SU-DHL-6 (cell line): ENCODE results near the gene WDR93.

ENCODE experiments used
- EZH2phosphoT487 ChIP-seq: fragments of 200-600 bp; sonication (generic), shearing (Covaris generic); conservative IDR thresholded peaks from 2 replicates; pipeline ENCODE4 v1.6.1; 2018; ENCODE audit warnings: mild to moderate bottlenecking, antibody characterized with exemption, low read length, moderate library complexity, mixed read lengths
- TF ChIP-seq, protein P1 (sequence below): fragments of 200-600 bp; sonication (generic); IDR thresholded peaks from one replicate; pipeline ENCODE4 v1.5.1; 2017; ENCODE audit warnings: antibody characterized with exemption, mild to moderate bottlenecking, low read length, moderate library complexity; ENCODE audit not compliant: insufficient read depth, poor library complexity, severe bottlenecking

DNA sequence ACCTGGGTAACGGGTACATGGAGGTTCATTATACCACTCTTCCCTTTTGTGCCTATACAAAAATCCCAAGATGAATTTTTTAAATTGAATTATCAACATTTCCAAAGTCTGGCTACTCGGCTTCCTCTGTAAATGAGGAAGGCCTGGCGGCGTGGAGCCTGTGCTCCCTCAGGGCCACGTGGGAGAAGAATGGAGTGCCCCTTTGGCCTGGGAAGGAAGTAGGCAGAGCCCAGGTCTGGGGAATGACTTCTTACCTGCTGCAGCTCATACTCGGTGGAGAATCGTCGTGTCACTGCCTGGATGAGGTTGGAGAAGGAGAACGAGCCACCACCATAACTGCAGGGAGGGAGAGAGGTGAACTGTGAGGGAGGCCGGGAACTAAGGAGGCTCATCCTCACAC lies 99.6 kb downstream of the WDR93 start:
- TF ChIP-seq, protein P1, sequence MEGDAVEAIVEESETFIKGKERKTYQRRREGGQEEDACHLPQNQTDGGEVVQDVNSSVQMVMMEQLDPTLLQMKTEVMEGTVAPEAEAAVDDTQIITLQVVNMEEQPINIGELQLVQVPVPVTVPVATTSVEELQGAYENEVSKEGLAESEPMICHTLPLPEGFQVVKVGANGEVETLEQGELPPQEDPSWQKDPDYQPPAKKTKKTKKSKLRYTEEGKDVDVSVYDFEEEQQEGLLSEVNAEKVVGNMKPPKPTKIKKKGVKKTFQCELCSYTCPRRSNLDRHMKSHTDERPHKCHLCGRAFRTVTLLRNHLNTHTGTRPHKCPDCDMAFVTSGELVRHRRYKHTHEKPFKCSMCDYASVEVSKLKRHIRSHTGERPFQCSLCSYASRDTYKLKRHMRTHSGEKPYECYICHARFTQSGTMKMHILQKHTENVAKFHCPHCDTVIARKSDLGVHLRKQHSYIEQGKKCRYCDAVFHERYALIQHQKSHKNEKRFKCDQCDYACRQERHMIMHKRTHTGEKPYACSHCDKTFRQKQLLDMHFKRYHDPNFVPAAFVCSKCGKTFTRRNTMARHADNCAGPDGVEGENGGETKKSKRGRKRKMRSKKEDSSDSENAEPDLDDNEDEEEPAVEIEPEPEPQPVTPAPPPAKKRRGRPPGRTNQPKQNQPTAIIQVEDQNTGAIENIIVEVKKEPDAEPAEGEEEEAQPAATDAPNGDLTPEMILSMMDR, result no peak
- TF ChIP-seq EZH2phosphoT487, result no peak
